Adrenal gland (tissue), 12 donors: ENCODE results near the gene ABLIM2. TPM values are rescaled to one million over a fixed set of nuclear protein-coding genes. Genes with fewer than 3 reads are reported as not detected.

Experiments
- DNase-seq, 7 donors: peaks; one replicate each; pipeline ENCODE4 v3.0.0-alpha.2; 2019 to 2020
- H3K27ac ChIP-seq, 5 donors: fragments of 200-600 bp; sonication (generic) in 4 of 5; 1 replicate in 3 of 5; 2 replicates in 2 of 5; pipeline versions ENCODE4 v1.5.1 to v1.8.0; 2016 to 2020; ENCODE audit warnings: mild to moderate bottlenecking in 1 of 5
- H3K27me3 ChIP-seq: fragments of 200-600 bp; 2 replicates; pipeline ENCODE4 v1.8.0; 2021
- H3K36me3 ChIP-seq, 2 donors: fragments of 200-600 bp; replicated peaks in 1 of 2; 1 replicate in 1 of 2; 2 replicates in 1 of 2; pipeline versions ENCODE4 v1.5.1 to v1.8.0; 2018 to 2022
- H3K4me1 ChIP-seq, 2 donors: fragments of 200-600 bp; replicated peaks in 1 of 2; 1 replicate in 1 of 2; 2 replicates in 1 of 2; pipeline versions ENCODE4 v1.5.1 to v1.8.0; 2018 to 2021
- H3K4me3 ChIP-seq, 4 donors: fragments of 200-600 bp; sonication (generic) in 3 of 4; one replicate each; pipeline ENCODE4 v1.5.1; 2016 to 2018
- H3K9me3 ChIP-seq, 3 donors: fragments of 200-600 bp; sonication (generic) in 1 of 3; replicated peaks in 1 of 3; 1 replicate in 2 of 3; 2 replicates in 1 of 3; pipeline versions ENCODE4 v1.5.1 to v1.8.0; 2016 to 2021
- CTCF ChIP-seq, 6 experiments: fragments of 450-650 bp in 4 of 6; fragments of 200-600 bp in 2 of 6; sonication (generic) in 1 of 6; IDR thresholded peaks; 1 replicate in 5 of 6; 2 replicates in 1 of 6; pipeline versions ENCODE4 v1.5.1 to v1.8.0; 2016 to 2021; ENCODE audit warnings: antibody characterized with exemption in 6 of 6, mild to moderate bottlenecking in 2 of 6, moderate library complexity in 1 of 6
- POLR2A ChIP-seq, 2 donors: fragments of 450-650 bp; IDR thresholded peaks; one replicate each; pipeline ENCODE4 v1.6.1; 2017; ENCODE audit warnings: antibody characterized with exemption in 2 of 2, mild to moderate bottlenecking in 2 of 2, moderate library complexity in 1 of 2
- WGBS, 4 donors: extraction: QIAGEN DNeasy Blood & Tissue Kit in 2 of 4; methylation state at CpG; one replicate each; pipeline versions ENCODE4 v1.1.5 to v1.1.7; 2013 to 2017; 5-methylcytosine and 5-hydroxymethylcytosine counted together
- intact Hi-C, 2 donors: fragments of 100-400 bp; cut with DNase I; formaldehyde crosslinking; loops; one replicate each; pipeline versions ENCODE4 v1.14.1 to v1.15.0; 2022 to 2023
- polyA plus RNA-seq, 3 donors: library from polyadenylated mRNA; stranded (reverse); fragments of 200-250 nt in 2 of 3; fragments of 350-450 nt in 1 of 3; fragmentation: Illumina TruSeq in 1 of 3; extraction: RNeasy Lipid Tissue Mini Kit (QIAGEN cat#74804) in 1 of 3; gene quantifications; one replicate each; pipeline ENCODE4 v1.2.3, GENCODE V29; 2013 to 2014
- total RNA-seq, 9 donors: library from RNA; depleted of rRNA in 4 of 9; stranded (reverse); fragments of >200 nt in 4 of 9; fragments of 120-200 nt in 1 of 9; fragmentation: NEBNext Ultra II Directional in 1 of 9; extraction: Animal tissue kit (Norgen Biotek cat#: 25700) in 1 of 9; gene quantifications; one replicate each; pipeline versions ENCODE4 v1.1.0 to v1.2.4, GENCODE V29; 2013 to 2023
- donor health status: healthy with polysubstance abuse.
- donor health status: Bipolar disorder and iron deficiency.
- donor health status: DM: yes; HTN: yes; CAD: no.
- donor health status: DM: no; HTN: no; CAD: no.
- donor health status: DM: no; HTN: no; CAD: no.
- donor health status: DM: yes; HTN: yes; CAD: no.

The ABLIM2 gene
- total and polyA plus RNA-seq, 12 donors: 5.8 to 31.2 (median 14.6) TPM

DNA sequence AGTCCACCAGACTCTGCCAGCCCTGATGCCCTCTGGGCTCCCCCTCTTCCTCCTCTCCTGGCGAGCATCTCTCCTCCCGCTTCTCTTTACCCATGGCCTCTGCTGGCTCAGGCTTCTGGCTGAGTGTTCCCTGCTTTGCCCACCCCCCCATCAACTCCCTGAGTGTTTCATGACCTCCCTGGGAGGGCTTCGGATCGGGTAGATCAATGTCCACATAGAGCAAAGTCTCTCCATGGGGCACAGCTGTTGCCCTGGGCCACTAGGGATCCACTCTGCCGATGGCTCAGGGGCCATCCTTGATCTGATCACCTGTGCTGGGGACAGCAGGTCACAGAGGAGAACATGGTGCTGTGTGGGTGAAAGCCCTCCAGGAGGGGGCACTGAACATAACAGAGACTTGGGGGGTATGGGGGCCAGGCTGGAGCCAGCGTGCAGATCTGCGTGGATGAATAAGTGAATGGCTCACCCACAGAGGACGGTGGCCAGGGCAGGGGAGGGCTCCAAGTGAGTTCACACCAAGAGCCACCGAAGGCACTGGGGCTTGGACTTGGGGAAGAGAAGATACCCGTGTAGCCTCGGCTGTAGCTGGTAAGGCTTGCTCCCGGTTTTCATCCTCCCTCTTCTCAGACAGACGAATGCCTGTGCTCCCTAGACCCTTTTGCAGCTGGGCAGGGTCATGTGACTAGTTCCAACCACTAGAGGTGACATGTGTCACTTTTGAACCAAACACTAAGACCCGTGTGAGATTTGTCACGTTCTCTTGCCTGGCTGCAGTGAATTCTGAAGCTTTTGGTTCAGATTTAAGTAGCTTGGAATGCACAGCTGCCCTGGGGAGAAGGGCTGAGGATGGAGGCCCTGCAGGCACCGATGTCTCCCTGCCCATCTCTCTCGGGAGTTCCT is 195.8 kb downstream of the ABLIM2 start:
- Histone ChIP-seq H3K4me3 (no peak overlapping the region), H3K9me3 (no peaks in the 10 kb centered on the region), H3K27me3 (no peaks in the 10 kb centered on the region), H3K4me1 (peaks cover 14 to 19% of the 10 kb centered on the region in 2 donors), H3K27ac (no peak overlapping the region), H3K36me3 (no peaks in the 10 kb centered on the region)
- 87 to 96% (median 90%) methylated on average over 7 to 17 of the region's 17 CpGs for WGBS, 4 donors
- TF ChIP-seq CTCF (IDR thresholded peaks at IDR 0.05) (no peak), POLR2A (IDR thresholded peaks at IDR 0.05) (no peak)
- intact Hi-C loops: no loop called here
- DNase-seq: no peak

DNA sequence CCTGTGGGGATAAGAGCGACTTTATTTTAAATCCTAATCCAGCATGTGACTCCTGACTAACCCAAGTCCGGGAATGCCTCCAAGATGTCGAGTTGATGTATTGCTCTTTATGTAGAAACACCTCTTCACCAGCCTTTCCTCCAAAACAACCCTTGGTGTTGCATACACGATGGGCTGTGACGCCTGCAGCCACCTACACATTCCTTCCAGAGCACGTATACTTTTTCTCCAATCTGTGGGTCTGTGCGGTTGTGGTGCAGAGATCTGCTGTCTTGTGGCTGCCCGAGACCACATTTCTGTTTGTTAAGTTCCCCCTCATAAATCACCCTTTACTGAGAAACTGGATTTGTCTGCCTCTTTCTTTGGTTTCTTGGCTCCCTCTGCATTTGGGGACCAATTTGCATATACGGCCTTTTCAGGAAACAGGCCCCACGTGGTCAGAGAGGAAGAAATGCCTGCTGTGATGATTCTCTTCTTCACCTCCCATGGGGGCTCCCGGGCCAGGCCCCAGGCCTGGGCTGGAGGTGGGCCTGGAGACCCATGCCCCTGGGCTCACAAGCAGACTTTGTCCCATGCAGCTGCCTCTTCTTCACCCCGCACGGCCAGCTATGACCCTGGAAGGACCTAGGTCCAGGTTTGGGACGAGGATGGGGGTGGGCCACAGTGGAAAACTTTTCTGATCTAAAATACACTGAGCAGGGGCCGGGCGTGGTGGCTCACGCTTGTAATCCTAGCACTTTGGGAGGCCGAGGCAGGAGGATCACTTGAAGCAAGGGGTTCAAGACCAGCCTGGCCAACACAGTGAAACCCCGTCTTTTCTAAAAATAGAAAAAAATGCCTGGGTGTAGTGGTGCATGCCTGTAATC is 197.6 kb downstream of the ABLIM2 start:
- 36 to 49% (median 40%) methylated on average over 19 of the region's 19 CpGs for WGBS, 4 donors
- no peaks in the 10 kb centered on the region for H3K36me3 ChIP-seq
- peak overlapping the region in 3 of 5 donors; percentile 58 to 86 (median 81) for H3K27ac ChIP-seq
- no peaks in the 10 kb centered on the region for H3K27me3 ChIP-seq
- intact Hi-C loops: no loop called here
- TF ChIP-seq CTCF (IDR thresholded peaks at IDR 0.05): peak in 1 of 6 experiments; percentile 2
- no peak for TF ChIP-seq POLR2A (IDR thresholded peaks at IDR 0.05)
- H3K4me1 ChIP-seq: peaks cover 14 to 24% of the 10 kb centered on the region in 2 donors
- no peak overlapping the region for H3K4me3 ChIP-seq
- DNase-seq: peak; percentile 81 to 92 (median 89)
- H3K9me3 ChIP-seq: no peaks in the 10 kb centered on the region

GRCh38 chr4:7960017-7960789 is 198.4 kb downstream of the ABLIM2 start:
- H3K36me3 ChIP-seq: no peaks in the 10 kb centered on the region
- DNase-seq: peak in 6 of 7 donors; percentile 60 to 75 (median 64)
- H3K4me1 ChIP-seq: peaks cover 14 to 27% of the 10 kb centered on the region in 2 donors
- H3K9me3 ChIP-seq: no peaks in the 10 kb centered on the region
- TF ChIP-seq POLR2A (IDR thresholded peaks at IDR 0.05): no peak
- intact Hi-C loops: no loop called here
- H3K4me3 ChIP-seq: no peak overlapping the region
- 66 to 75% (median 70%) methylated on average over 7 to 11 of the region's 11 CpGs for WGBS, 4 donors
- no peaks in the 10 kb centered on the region for H3K27me3 ChIP-seq
- peak overlapping the region in 3 of 5 donors; percentile 58 to 86 (median 81) for H3K27ac ChIP-seq

- Histone ChIP-seq H3K27me3 (no peaks in the 10 kb centered on the region), H3K27ac (no peak overlapping the region), H3K4me1 (peaks cover 14 to 27% of the 10 kb centered on the region in 2 donors), H3K4me3 (no peak overlapping the region), H3K36me3 (no peaks in the 10 kb centered on the region), H3K9me3 (no peaks in the 10 kb centered on the region)
- DNase-seq: no peak
- TF ChIP-seq POLR2A (IDR thresholded peaks at IDR 0.05) (no peak), CTCF (IDR thresholded peaks at IDR 0.05) (no peak)
- WGBS, 4 donors: 79 to 94% (median 88%) methylated on average over 5 to 7 of the region's 7 CpGs
- intact Hi-C loops: no loop called here
Measured at GRCh38 chr4:7959078-7959477, 199.5 kb downstream of the ABLIM2 start.
